Superior temporal gyrus (tissue), 1 donor: ENCODE measurements around the gene FLYWCH1.

ENCODE experiments used
- DNase-seq: peaks from one replicate; pipeline ENCODE4 v3.0.0-alpha.2; 2016; ENCODE audit errors: extremely low spot score

Gene FLYWCH1

DNA sequence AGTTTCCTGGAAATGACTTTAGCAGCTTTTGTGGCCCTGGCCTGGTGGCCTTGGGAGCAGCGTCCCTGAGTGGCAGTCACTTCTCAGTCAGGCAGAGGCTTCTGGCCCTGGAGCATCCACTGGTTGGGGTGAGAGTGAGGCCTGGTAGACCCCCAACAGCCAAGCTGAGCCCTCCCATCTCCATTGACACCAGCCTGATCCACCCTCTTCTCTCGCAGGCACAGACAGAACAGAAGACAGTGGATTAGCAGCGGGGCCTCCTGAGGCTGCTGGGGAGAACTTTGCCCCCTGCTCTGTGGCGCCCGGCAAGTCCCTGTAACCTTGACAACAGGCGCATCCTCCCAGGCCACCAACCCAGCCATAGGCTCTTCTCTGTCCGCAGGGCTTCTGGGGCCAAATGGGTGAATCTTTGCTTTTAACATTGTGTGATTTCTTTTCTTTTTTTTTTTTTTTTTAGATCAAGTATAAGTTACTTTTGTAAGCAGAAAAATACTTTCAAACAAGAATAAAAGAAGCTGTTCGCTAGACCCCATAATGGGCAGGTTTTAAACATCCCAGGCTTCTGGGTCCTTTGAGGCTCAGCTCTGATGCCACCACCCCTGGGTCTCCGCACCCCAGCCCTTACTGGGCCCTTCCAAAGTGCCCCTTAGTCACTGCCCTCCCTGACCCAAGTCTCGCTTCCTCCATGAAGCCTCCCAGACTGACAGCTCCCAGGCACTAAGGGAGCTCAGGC is 12.7 kb upstream of the FLYWCH1 start:
- no peak for DNase-seq

- no peak for DNase-seq
These were observed 12.1 kb upstream of the FLYWCH1 start for GRCh38 chr16:2899564-2900072.

DNA sequence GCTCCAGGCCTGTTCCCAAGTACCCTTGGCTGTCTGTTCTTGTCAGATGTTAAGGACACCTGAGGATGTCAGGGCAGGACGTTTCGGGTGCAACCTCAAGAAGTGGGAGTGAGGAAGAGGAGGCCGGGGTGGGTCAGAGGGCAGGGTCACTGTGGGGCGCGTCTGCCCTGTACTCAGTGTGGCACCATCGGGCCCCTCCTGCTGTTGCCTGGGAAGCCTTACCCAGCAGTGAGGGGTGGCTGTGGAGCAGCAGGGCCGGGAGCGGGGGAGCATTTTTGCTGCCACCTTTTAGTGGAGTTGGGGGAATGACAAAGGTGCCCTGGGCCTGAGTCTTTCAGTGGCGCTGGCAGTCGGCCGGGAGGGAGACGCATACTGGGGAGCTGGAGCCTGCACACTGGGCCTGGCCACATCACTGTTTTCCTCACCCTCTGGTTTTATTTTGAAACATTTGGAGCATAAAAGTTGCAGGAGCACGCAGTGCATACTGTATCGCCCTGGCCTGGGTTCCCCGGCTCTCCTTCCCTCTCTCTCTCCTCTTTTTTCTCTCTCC is 11.1 kb upstream of the FLYWCH1 start:
- no peak for DNase-seq

DNA sequence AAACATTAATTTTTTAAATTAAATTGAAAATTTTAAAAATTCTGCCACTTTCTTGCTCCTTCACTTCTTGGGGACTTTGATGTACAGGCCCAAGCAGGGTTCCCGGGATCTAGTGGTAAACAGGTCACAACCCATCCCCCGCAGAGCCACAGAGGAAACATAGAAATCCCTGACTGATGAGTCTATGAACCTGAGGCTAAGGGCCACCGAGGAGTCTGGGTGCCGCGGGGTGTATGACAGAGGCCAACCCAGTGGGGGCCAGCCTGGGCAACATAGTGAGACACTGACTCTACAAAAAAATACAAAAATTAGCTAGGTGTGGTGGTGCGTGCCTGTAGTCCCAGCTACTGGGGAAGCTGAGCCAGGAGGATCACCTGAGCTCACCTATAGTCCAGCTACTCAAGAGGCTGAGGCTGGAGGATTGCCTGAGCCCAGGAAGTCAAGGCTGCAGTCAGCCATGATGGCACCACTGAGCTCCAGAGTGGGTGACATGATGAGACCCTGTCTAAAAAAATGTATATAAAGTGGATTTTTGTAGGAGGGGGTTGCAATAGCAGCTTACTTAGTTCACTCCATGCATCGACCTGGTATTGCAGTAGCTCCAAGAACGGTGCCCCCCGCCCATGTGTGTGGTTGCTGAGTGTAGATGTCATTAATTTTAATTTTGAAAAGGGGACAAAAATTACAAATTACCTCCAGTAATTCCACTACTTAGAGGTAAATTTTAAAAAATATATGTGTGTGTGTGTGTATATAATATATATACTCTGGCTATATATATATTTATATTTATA is 9.2 kb upstream of the FLYWCH1 start:
- no peak for DNase-seq

DNA sequence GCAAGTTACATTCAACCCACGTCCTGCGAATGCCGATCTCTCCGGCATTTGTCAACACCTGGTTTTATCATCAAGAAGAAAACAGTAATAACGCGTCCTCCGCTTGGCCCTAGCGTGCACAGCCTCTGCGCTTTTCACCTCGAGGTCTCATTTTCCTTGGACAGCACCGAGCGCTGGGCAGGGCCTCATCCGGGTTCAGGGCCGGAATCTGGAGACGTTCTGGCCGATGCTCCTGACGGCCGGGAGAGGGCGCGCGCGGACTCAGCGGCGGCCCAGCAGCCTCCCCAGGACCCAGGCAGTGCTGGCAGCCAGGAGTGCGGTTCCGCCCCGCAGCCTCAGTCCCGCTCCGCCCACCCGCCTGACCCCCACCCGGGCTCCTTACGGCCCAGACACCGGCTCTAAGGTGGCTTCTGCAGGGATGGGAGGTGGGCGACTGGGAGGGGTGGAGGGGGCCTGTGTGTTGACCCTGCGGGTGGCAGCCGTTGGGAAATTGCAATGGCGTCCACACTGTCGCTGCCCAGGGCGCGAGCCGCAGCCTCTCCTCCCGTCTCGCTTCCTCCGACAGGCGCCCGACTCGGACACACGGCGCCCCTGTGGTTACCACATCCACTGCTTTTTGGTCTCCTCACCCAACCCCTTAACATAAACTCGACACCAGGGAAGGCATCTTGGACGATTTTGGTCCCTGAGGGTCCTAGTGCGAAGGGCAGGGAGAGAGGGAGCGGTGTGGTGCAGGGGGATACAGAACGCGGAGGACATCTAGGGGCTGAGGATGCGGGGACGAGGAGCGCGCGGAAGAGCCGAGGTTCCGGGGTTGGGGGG is 7.4 kb upstream of the FLYWCH1 start:
- peak; percentile 89 for DNase-seq

DNA sequence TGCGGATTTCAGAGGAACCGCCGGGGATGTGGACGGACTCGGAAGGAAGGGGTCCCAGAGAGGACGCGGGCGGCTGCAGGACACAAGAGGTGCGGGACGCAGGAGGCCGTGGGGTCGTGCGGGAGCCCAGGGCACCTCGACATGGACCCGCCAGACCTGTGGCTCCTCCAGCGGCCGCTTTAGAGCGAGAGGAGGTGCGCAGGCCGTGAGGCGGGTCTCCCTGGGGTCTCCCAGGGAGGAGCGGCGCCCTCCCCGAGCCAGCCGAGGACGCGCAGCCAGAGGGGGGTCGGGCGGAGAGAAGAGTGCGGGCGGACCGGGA is 6.8 kb upstream of the FLYWCH1 start:
- no peak for DNase-seq

DNA sequence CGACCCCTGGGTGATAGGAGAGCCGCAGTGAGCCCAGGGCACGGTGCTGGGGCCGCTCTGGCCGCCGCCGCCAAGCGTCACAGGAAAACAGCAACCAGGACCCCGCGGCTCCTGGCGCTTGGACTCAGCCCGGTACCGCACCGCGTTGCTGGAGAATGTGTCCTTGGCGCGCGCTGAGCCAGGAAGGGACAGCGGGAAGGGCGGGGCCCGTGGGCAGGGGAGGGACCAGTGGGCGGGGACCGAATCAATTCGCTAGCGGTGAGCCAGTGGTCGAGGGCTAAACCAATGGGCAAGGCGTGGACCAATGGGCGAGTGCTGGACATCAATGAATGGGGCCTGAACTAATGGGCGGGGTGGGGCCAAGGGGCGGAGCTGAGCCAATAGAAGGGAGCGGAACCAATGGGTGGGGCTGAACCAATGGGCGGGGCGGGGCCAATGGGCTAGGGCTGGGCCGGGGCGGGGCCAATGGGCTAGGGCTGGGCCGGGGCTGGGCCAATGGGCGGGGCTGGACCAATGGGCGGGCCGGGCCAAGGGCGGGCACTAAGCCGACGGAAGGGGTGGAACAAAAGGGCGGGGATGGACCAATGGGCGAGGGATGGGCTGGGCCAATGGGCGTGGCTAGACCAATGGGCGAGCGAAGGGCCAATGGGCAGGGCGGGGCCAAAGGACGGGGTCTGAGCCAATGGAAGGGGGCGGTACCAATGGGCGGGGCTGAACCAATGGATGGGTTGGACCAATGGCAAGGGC is 6.3 kb upstream of the FLYWCH1 start:
- DNase-seq, result peak; percentile 98

DNA sequence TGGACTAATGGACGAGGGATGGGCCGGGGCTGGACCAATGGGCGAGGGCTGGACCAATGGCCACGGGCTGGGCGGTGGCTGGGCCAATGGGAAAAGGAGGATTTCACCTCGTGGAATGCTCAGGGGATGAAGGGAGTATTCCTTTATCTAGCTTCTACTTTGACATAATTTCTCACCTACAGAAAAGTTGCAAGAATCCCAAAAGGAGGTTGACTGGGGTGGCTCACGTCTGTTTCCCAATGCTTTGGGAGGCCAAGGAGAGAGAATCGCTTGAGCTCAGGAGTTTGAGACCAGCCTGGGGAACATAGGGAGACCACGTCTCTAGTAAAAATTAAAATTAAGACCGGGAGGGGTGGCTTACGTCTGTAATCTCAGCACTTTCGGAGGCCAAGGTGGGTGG is 5.7 kb upstream of the FLYWCH1 start:
- no peak for DNase-seq

GRCh38 chr16:2907084-2907753 is 4.5 kb upstream of the FLYWCH1 start:
- DNase-seq, result peak; percentile 33

- no peak for DNase-seq
These were observed 1.2 kb upstream of the FLYWCH1 start for GRCh38 chr16:2910441-2910969.

GRCh38 chr16:2912330-2913199 is 834 bp downstream of the FLYWCH1 start:
- DNase-seq, result peak; percentile 42

- no peak for DNase-seq
These were observed 1.9 kb downstream of the FLYWCH1 start for GRCh38 chr16:2913603-2914002.

DNA sequence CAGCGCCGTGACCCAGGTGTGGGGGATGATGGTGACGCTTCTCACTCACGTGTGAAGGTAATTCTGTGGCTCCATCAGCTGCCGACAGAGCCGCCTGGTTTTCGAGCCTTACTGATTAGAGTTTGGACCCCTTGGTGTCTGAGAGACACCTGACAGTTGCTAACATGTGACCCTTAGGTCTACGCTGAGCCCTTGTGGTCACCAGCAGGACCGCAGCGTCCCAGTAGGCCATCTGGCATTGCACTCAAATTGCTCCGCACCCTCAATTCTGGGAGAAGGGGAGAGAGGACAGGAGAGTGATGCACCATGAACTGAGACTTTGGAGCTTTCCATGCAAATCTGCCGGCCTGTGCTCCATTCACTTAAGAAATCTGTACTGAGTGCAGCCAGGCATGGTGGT is 2.5 kb downstream of the FLYWCH1 start:
- DNase-seq, result no peak

DNA sequence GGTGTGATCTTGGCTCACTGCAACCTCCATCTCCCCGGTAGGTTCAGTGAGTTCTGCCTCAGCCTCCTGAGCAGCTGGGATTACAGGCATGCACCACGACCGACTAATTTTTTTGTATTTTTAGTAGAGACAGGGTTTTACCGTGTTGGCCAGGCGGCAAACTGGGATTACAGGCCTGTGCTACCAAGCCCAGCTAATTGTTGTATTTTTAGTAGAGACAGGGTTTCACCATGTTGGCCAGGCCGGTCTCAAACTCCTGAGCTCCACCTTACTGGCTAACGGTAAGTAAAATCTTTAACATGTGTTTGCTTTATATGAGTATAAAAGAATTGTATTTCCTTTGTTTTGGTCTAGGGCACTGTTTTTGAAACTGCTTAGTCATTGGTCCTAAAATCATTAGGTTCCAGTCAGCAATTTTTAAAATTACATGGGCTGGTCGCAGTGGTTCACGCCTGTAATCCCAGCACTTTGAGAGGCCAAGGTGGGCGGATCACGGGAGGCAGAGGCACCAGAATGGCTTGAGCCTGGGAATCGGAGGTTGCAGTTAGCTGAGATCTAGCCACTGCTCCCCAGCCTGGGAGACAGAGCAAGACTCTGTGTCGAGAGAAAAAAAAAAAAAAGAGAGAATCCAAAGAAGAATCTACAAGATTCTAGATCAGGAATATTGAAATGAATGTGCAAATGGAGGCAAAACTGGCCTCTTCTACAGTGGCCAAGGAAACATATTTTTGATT is 3.6 kb downstream of the FLYWCH1 start:
- DNase-seq, result no peak

DNA sequence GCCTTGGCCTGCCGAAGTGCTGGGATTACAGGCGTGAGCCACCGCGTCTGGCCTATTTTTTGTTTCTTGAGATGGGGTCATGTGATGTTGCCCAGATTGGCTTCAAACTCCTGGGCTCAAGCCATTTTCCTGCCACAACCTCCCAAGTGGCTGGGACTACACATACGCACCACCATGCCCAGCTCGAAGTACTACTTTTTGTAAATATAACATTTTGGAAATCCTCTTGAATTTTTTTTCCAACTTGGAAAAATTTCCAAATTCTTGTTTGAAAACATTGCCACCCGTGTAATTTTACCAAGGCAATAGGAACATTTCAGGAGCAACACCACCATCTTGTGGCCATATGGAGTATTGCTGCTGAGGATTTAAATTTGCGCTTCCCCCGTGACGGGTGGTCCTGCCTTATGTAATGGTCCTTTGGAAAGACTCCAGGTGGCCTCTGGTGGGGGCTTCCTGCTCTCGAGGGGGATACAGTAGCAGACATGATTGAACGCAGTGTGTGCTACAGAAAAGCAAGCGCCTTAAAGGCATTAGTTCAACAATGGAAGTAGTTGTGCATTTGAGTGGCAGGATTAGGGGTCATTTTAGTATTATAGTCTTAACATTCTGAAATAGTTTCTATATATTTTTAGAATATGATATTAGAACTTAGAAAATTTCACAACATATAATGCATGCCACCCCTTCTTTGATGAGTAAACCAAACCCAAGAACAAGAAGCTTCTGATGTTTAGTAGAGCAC is 8.0 kb downstream of the FLYWCH1 start:
- DNase-seq, result peak; percentile 93

GRCh38 chr16:2923481-2923880 is 11.8 kb downstream of the FLYWCH1 start:
- DNase-seq, result no peak

- DNase-seq, result no peak
These were observed 13.4 kb downstream of the FLYWCH1 start for GRCh38 chr16:2924901-2925755.
